ENCODE measurements around the gene TNK1. TPM values are rescaled to one million over a fixed set of nuclear protein-coding genes. Genes with fewer than 3 reads are reported as not detected.
"Not testable (repeated sequence)": the region's sequence is repeated elsewhere in the genome, so short reads cannot be mapped to it uniquely, and the experiment has no call there.

Gene TNK1
- total RNA-seq (1 to 10 TPM; 2.1 to 5.4 (median 3.4) TPM), polyA plus RNA-seq (10 to 100 TPM in 2 of 3 donors, 1 to 10 TPM in 1; 8.4 to 14.6 (median 10.4) TPM)

- no peaks in the 10 kb centered on the region for H3K27me3 ChIP-seq
- peaks cover 2 to 34% (median 30%) of the 10 kb centered on the region in 4 donors for H3K4me1 ChIP-seq
- DNase-seq = peak; percentile 86
- TF ChIP-seq POLR2AphosphoS5 (IDR thresholded peaks at IDR 0.05) (peak in 3 of 4 donors; percentile 48 to 83 (median 53)), EP300 (IDR thresholded peaks at IDR 0.05) (no peak), POLR2A (IDR thresholded peaks at IDR 0.05) (peak in 1 of 2 donors; percentile 52)
- TF ChIP-seq, protein P1, sequence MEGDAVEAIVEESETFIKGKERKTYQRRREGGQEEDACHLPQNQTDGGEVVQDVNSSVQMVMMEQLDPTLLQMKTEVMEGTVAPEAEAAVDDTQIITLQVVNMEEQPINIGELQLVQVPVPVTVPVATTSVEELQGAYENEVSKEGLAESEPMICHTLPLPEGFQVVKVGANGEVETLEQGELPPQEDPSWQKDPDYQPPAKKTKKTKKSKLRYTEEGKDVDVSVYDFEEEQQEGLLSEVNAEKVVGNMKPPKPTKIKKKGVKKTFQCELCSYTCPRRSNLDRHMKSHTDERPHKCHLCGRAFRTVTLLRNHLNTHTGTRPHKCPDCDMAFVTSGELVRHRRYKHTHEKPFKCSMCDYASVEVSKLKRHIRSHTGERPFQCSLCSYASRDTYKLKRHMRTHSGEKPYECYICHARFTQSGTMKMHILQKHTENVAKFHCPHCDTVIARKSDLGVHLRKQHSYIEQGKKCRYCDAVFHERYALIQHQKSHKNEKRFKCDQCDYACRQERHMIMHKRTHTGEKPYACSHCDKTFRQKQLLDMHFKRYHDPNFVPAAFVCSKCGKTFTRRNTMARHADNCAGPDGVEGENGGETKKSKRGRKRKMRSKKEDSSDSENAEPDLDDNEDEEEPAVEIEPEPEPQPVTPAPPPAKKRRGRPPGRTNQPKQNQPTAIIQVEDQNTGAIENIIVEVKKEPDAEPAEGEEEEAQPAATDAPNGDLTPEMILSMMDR (IDR thresholded peaks at IDR 0.05) = no peak
- peak within 1 kb of the TSS; percentile 15 to 54 (median 50) for H3K4me3 ChIP-seq
- H3K9me3 ChIP-seq = no peaks in the 10 kb centered on the region
- intact Hi-C loops (cut with DNase I) = loop anchor here (5.0 kb wide), 1 partner anchor 181 kb away; the partner anchor contains the start of gene SENP3
- H3K36me3 ChIP-seq = no peaks in the 10 kb centered on the region
- WGBS, 2 donors = 2 to 6% methylated on average over 52 of the region's 52 CpGs
- H3K27ac ChIP-seq = peak within 1 kb of the TSS; percentile 64 to 77 (median 69)
These were observed at the start of gene TNK1 for GRCh38 chr17:7380855-7381683. TSS of gene TNK1 (plus strand) at chr17:7381089. CDS start at chr17:7382927, 1,838 bp downstream.

DNA sequence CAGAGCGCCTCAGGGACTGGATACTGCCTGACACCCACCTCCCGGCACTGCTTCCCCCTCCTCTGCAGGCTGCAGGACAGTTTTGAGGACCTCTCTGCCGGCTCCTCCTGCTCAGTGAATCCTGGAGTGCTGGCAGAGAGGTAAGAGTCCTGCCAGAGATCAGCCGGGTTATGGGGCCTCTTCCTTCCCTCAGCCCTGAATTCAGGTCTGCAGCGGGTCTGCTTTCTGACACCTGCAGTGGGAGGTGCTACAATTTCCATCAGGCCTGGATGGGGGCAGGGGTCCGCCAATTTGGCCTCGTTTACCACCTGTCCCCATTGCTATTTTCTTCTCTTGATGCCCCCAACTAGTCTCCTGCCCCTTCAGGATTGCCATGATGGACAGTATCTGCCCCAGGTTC is 48.8 kb upstream of the TNK1 start:
- Histone ChIP-seq H3K27me3 (peaks cover 0 to 15% (median 0%) of the 10 kb centered on the region in 3 donors), H3K4me1 (peaks cover 0 to 31% (median 20%) of the 10 kb centered on the region in 4 donors), H3K36me3 (no peaks in the 10 kb centered on the region), H3K4me3 (no peak overlapping the region), H3K27ac (peak overlapping the region in 2 of 4 donors; percentile 22 to 64), H3K9me3 (no peaks in the 10 kb centered on the region)
- TF ChIP-seq POLR2AphosphoS5 (IDR thresholded peaks at IDR 0.05) (no peak), POLR2A (IDR thresholded peaks at IDR 0.05) (no peak)
- no peak for DNase-seq
- WGBS, 2 donors = 47 to 62% methylated on average over 7 of the region's 7 CpGs
- intact Hi-C loops (cut with DNase I) = no loop called here

DNA sequence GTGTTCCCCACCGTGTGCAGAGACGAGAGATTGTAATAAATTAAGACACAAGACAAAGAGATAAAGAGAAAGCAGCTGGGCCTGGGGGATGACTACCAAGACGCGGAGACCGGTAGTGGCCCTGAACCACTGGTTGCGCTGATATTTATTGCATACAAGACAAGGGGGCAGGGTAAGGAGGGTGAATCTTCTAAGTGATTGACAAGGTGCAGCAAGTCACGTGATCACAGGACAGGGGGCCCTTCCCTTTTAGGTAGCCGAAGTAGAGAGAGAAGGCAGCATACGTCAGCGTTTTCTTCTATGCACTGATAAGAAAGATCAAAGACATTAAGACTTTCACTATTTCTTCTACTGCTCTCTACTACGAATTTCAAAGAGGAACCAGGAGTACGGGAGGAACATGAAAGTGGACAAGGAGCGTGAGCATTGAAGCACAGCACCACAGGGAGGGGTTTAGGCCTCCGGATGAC is 48.3 kb upstream of the TNK1 start:
- Histone ChIP-seq H3K27me3 (peaks cover 0 to 18% (median 0%) of the 10 kb centered on the region in 3 donors), H3K27ac (peak overlapping the region in 3 of 4 donors; percentile 22 to 64 (median 43)), H3K4me1 (peaks cover 0 to 27% (median 19%) of the 10 kb centered on the region in 4 donors)
- DNase-seq; H3K9me3 ChIP-seq; H3K4me3 ChIP-seq; H3K36me3 ChIP-seq; intact Hi-C loops (cut with DNase I): not testable (repeated sequence)
- 42 to 70% methylated on average over 14 of the region's 14 CpGs for WGBS, 2 donors

DNA sequence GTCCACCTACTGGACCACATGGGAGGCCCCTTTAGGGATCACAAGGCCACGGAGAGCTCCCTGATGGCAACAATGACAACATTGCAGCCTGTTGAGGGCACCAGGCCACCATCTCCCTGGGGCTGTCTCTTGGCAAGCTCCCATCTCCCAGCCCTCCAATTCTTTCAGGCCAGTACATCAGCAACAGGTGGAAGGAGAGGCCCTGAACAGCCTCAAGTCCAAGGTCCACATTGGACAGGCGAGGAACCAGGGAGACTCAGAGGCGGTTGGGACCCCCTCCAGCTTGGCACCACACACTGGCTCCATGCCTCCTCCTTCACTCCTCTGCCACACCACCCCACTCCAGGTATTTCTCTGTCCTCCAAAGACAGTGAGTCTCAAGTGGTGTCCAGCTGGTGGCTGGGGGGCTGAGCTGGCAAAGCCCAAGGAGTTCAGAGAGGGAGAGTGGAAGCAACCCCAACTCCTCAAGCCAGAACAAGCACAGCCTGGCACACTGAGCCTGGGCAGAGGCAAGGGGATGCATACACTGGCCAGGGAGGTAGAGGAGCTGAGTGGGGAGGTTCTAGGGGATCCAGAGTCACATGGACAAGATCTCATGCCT is 45.9 kb upstream of the TNK1 start:
- no peak overlapping the region for H3K27ac ChIP-seq
- H3K4me3 ChIP-seq = no peak overlapping the region
- peaks cover 0 to 37% (median 5%) of the 10 kb centered on the region in 3 donors for H3K27me3 ChIP-seq
- H3K36me3 ChIP-seq = no peaks in the 10 kb centered on the region
- no peaks in the 10 kb centered on the region for H3K9me3 ChIP-seq
- TF ChIP-seq, protein P1 (IDR thresholded peaks at IDR 0.05) = no peak
- TF ChIP-seq EP300 (IDR thresholded peaks at IDR 0.05) = no peak
- no peak for TF ChIP-seq POLR2A (IDR thresholded peaks at IDR 0.05)
- TF ChIP-seq POLR2AphosphoS5 (IDR thresholded peaks at IDR 0.05) = no peak
- WGBS, 2 donors = 43 to 77% methylated on average over 3 of the region's 3 CpGs
- no peak for DNase-seq
- intact Hi-C loops (cut with DNase I) = no loop called here
- H3K4me1 ChIP-seq = peaks cover 0 to 15% (median 8%) of the 10 kb centered on the region in 4 donors

- H3K27me3 ChIP-seq = peaks cover under 1 to 43% (median 11%) of the 10 kb centered on the region in 3 donors
- H3K4me1 ChIP-seq; H3K4me3 ChIP-seq; H3K36me3 ChIP-seq; DNase-seq; intact Hi-C loops (cut with DNase I); H3K27ac ChIP-seq; H3K9me3 ChIP-seq: not testable (repeated sequence)
- 84 to 88% methylated on average over 13 of the region's 13 CpGs for WGBS, 2 donors
These were observed 45.1 kb upstream of the TNK1 start for GRCh38 chr17:7335765-7336164.
